ENCODE measurements around the gene CATSPER3.

- no peak for TF ChIP-seq CTCF (IDR thresholded peaks at IDR 0.05)
- no peak for TF ChIP-seq POLR2A (IDR thresholded peaks at IDR 0.05)
These were observed 66.2 kb downstream of the CATSPER3 start, which contains the start of gene PITX1 for GRCh38 chr5:135033901-135034235.
